Kidney epithelial cell (primary cell): ENCODE data around the gene KRT71. TPM values are rescaled to one million over a fixed set of nuclear protein-coding genes. Genes with fewer than 3 reads are reported as not detected.

Experiments
- DNase-seq: peaks from one replicate; pipeline ENCODE4 v3.0.0-alpha.2; 2010; ENCODE audit warnings: low read depth
- H3K27me3 ChIP-seq: 2 replicates; pipeline ENCODE4 v1.6.0; 2011; ENCODE audit warnings: low read length; ENCODE audit not compliant: control insufficient read depth, insufficient read depth
- H3K36me3 ChIP-seq: 2 replicates; pipeline ENCODE4 v1.5.1; 2011; ENCODE audit warnings: low read length; ENCODE audit not compliant: control insufficient read depth, insufficient read depth
- H3K4me3 ChIP-seq: 2 replicates; pipeline ENCODE4 v1.5.1; 2011; ENCODE audit warnings: low read depth, mild to moderate bottlenecking, control low read depth, low read length
- total RNA-seq: library from RNA; depleted of rRNA; stranded (reverse); fragments of >200 nt; gene quantifications from 2 replicates; pipeline ENCODE4 v1.2.3, GENCODE V29; 2015
- TF ChIP-seq, protein P1 (sequence below): IDR thresholded peaks from 2 replicates; pipeline ENCODE4 v1.5.1; 2011; ENCODE audit warnings: mild to moderate bottlenecking, moderate library complexity, low read length, control low read depth, inconsistent platforms; ENCODE audit not compliant: insufficient read depth, poor library complexity, severe bottlenecking

The KRT71 gene
- total RNA-seq, 1 donor from 2014 or later, result not detected

DNA sequence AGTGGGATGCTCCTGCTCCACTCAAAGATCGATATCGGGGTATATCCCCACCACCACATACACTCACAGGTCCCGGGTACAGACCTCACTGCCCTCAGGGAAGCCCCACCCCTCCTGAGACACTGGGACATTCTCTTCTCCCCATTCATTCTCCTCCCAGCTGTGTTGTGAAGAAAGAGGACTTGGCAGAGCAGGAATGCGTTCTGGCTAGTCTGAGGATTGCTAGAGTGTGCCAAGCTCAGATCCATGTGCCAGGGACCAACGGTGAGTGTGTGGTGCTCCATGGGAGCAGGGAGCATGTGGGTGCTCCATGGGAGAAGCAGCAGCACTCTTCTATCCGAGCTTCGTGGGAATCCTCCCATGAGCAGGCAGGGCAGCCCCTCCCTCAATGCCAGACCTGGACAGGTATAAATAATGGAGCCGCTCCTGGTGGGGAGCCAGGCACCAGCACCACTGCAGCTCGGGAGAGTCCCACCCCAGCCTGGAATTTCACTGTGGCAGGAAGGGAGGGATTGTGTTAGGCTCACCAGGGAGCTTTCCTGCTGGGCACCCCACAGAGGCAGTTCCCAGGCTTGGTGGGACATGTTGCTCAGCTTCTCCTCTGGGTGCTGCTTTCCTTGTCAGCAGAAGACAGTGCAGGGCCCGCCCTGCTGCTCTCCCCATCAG is 30.5 kb downstream of the KRT71 start:
- DNase-seq, result no peak
- no peaks in the 10 kb centered on the region for H3K36me3 ChIP-seq
- H3K27me3 ChIP-seq, result peaks cover 18% of the 10 kb centered on the region
- TF ChIP-seq, protein P1, sequence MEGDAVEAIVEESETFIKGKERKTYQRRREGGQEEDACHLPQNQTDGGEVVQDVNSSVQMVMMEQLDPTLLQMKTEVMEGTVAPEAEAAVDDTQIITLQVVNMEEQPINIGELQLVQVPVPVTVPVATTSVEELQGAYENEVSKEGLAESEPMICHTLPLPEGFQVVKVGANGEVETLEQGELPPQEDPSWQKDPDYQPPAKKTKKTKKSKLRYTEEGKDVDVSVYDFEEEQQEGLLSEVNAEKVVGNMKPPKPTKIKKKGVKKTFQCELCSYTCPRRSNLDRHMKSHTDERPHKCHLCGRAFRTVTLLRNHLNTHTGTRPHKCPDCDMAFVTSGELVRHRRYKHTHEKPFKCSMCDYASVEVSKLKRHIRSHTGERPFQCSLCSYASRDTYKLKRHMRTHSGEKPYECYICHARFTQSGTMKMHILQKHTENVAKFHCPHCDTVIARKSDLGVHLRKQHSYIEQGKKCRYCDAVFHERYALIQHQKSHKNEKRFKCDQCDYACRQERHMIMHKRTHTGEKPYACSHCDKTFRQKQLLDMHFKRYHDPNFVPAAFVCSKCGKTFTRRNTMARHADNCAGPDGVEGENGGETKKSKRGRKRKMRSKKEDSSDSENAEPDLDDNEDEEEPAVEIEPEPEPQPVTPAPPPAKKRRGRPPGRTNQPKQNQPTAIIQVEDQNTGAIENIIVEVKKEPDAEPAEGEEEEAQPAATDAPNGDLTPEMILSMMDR, result no peak
- H3K4me3 ChIP-seq, result no peak overlapping the region

- Histone ChIP-seq H3K27me3 (peaks cover 21% of the 10 kb centered on the region), H3K36me3 (no peaks in the 10 kb centered on the region), H3K4me3 (no peak overlapping the region)
- DNase-seq, result no peak
- TF ChIP-seq, protein P1, result no peak
These were observed 31.2 kb downstream of the KRT71 start for GRCh38 chr12:52521568-52522266.

DNA sequence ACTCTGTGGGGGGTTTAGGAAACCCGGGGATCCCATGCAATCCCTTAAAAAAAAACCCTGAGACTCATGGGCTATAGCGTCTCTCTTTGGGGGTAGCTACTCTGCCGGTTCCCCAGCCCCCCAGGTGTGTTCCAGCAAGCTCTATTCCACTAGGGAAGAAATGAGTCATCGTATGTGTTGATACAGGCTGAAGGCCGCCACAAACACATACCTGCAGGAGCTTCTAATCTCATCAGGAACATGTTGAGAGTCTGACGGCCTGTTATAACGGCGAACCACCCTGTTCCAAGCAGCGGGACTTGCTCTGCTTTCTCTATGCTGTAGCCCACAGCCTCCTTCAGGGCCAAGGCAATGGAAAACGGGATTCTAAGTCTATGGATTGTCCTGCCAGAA is 31.8 kb downstream of the KRT71 start:
- TF ChIP-seq, protein P1, result no peak
- Histone ChIP-seq H3K4me3 (no peak overlapping the region), H3K36me3 (no peaks in the 10 kb centered on the region), H3K27me3 (peaks cover 19% of the 10 kb centered on the region)
- DNase-seq, result no peak

DNA sequence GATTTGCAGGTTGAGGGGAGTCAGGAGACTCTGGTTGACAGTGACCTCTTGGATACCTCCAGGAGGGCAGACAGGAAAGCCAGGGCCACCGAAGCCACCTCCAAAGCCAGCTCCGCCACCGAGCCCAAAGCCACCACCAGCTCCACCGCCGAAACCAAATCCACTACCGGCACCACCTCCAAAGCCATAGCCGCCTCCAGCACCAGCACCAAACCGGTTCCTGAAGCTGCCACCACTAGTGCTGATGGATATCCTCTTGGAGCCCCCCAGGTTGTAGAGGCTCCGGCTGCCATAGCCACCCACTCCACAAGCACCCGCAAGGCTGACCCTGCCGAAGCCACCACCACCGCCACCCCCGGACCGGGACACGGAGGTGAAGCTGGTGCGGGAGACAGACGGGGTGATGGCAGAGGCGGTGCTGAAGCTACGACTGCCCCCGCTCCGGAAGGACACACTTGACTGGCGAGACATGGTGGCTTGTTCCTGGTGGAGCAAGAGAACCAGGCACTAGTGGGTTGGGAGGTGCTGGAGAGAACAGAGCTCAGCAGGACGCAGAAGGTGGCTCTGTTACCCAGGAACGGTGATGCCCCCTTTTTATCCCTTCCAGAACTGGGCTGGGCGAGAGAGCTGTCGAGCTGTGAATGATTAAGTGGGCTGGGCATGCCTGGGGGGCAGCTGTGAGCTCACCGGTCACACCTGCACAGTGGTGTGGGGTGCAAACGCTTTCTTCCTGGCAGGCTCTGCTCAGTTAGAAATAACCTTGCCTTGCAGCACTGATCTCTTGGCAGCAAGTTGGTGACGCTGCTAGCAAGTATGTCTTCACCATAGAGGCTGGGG is 32.9 kb downstream of the KRT71 start, which contains the start of gene KRT5:
KRT5 (minus strand) TSS at position 569 of the 837 bp plus-strand sequence; CDS start at position 471, 98 bp downstream.
- no peak within 1 kb of the TSS for H3K4me3 ChIP-seq
- no peaks in the 10 kb centered on the region for H3K36me3 ChIP-seq
- H3K27me3 ChIP-seq, result peaks cover 19% of the 10 kb centered on the region
- DNase-seq, result no peak
- TF ChIP-seq, protein P1, result no peak

GRCh38 chr12:52519387-52519703 is 33.6 kb downstream of the KRT71 start:
- Histone ChIP-seq H3K36me3 (no peaks in the 10 kb centered on the region), H3K4me3 (no peak overlapping the region), H3K27me3 (peaks cover 22% of the 10 kb centered on the region)
- TF ChIP-seq, protein P1, result no peak
- no peak for DNase-seq
